ENCODE results near the gene GULP1. TPM values are rescaled to one million over a fixed set of nuclear protein-coding genes. Genes with fewer than 3 reads are reported as not detected.
"Not testable (repeated sequence)": the region's sequence is repeated elsewhere in the genome, so short reads cannot be mapped to it uniquely, and the experiment has no call there.

Gene GULP1
- total RNA-seq, 8 experiments from 2014 or later = 8.1 to 71.0 (median 25.7) TPM

DNA sequence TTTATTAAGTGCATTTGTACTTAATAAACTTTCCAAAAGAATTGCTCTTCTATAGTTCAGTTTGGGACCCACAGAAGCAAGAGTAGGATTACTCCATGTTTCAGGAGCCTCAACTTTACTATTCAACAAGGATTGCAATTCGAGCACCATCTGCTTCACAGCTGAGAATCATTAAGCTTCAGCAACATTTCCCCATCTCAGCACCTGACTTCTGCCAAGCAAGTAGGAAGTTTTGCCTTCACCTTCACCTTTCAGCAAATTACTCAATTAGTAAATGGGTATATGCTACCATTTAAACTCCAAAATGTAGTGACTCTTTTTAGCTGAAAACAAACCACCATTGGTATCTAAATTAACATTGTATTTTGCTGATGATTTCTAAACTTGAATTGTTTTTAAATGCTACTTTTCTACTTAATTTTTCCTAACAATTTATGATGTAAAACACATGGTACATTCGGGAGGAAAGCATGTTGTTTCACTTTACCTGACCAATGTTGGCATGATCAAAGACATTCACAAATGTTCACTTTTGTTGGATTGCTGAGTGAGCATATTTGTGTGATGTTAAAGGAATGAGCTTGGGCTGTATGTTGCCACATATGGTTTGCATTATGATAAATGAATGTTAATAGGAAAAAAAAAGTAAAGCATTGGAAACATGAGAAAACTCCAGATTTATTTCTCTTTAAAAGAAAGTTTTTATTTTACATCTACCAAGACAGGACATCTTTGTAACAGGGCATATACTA lies 159.2 kb downstream of the GULP1 start:
- WGBS, 10 experiments = 0 to 100% (median 80%) methylated on average over 1 to 2 of the region's 2 CpGs; no CpG with 5 or more reads in 1 of the 10 experiments
- no peaks in the 10 kb centered on the region for H3K4me1 ChIP-seq (replicated peaks in 1 of 2)
- H3K27ac ChIP-seq = no peak overlapping the region
- H3K4me3 ChIP-seq = no peak overlapping the region
- ATAC-seq (replicated peaks in 6 of 8) = peak in 3 of 8 experiments; percentile 33 to 70 (median 42)
- in situ Hi-C loops (cut with MboI; ENCODE audit: low pct_unique_long_range_greater_than_20kb in 2 of 9, low sequenced_read_pairs in 9 of 9, unreplicated experiment in 9 of 9) = no loop called here

DNA sequence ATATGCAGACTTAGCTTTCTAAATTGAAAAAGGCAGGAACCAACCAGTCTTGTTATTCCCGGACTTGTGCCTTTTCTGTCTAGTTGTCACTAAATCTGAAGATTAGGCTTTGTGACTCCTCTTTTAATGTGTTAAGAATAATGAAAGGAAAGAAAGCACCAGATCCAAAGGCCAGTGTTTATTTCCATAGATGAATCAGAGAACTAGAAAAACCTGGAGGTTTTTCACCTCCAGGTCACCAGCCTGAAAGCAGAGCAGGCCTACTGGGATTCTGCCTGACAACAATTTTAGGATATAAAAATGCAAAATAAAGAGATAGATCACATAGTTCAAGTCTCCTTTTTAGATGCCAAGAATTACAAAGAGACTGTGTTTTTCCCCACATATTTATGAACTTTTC lies 160.4 kb downstream of the GULP1 start:
- ATAC-seq (replicated peaks in 6 of 8) = peak in 3 of 8 experiments; percentile 21 to 29 (median 21)
- in situ Hi-C loops (cut with MboI; ENCODE audit: low pct_unique_long_range_greater_than_20kb in 2 of 9, low sequenced_read_pairs in 9 of 9, unreplicated experiment in 9 of 9) = no loop called here
- Histone ChIP-seq H3K27ac (no peak overlapping the region), H3K4me3 (no peak overlapping the region), H3K4me1 (replicated peaks in 1 of 2) (no peaks in the 10 kb centered on the region)
- WGBS, 10 experiments = 20 to 100% (median 83%) methylated on average over 1 of the region's 1 CpG; no CpG with 5 or more reads in 2 of the 10 experiments

DNA sequence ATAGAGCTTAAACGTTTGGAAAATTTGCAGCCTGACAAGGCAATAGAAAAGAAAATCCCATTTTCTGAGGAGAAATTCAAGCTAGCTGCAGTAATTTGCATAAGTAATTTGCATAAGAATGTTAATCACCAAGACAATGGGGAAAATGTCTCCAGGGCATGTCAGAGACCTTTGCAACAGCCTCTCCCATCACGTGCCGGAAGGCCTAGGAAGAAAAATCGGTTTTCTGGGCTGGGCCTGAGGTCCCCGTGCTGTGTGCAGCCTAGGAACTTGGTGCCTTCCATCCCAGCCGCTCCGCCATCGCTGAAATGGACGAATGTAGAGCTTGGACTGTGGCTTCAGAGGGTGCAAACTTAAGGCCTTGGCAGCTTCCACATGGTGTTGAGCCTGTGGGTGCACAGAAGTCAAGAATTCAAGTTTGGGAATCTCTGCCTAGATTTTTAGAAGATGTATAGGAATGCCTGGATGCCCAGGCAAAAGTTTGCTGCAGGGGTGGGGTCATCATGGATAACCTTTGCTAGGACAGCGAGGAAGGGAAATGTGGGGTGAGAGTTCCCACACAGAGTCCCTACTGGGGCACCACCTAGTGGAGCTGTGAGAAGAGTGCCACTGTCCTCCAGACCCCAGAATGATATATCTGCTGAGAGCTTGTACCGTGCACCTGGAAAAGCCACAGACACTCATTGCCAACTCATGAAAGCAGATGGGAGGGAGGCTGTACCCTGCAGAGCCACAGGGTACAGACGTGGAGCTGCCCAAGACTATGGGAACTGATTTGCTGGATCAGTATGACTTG lies 164.6 kb downstream of the GULP1 start:
- no peak overlapping the region for H3K4me3 ChIP-seq
- in situ Hi-C loops (cut with MboI; ENCODE audit: low pct_unique_long_range_greater_than_20kb in 2 of 9, low sequenced_read_pairs in 9 of 9, unreplicated experiment in 9 of 9) = no loop called here
- no peaks in the 10 kb centered on the region for H3K4me1 ChIP-seq (replicated peaks in 1 of 2)
- no peak for ATAC-seq (replicated peaks in 6 of 8)
- 29 to 89% (median 70%) methylated on average over 1 to 10 of the region's 12 CpGs; no CpG with 5 or more reads in 1 of the 10 experiments for WGBS, 10 experiments
- no peak overlapping the region for H3K27ac ChIP-seq

GRCh38 chr2:188459061-188459460 lies 167.4 kb downstream of the GULP1 start:
- ATAC-seq (replicated peaks in 6 of 8) = no peak
- no peak overlapping the region for H3K27ac ChIP-seq
- no peaks in the 10 kb centered on the region for H3K4me1 ChIP-seq (replicated peaks in 1 of 2)
- WGBS, 10 experiments = 67 to 100% (median 95%) methylated on average over 1 to 2 of the region's 2 CpGs; no CpG with 5 or more reads in 1 of the 10 experiments
- in situ Hi-C loops (cut with MboI; ENCODE audit: low pct_unique_long_range_greater_than_20kb in 2 of 9, low sequenced_read_pairs in 9 of 9, unreplicated experiment in 9 of 9) = no loop called here
- no peak overlapping the region for H3K4me3 ChIP-seq

DNA sequence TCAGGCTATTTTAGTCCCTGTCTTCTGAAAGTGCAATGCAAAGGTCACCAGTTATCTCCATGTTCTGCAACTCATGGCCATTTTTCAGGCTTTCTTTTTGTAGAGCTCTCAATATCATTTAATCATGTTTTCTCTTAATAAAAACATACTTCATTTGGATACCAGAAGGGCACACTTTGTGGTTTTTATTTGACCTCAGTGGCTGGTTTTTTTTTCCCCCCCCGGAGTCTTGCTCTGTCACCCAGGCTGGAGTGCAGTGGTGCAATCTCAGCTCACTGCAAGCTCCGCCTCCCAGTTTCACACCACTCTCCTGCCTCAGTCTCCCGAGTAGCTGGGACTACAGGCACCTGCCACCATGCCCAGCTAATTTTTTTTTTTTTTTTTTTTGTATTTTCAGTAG lies 174.4 kb downstream of the GULP1 start:
- WGBS, 10 experiments = 36 to 100% (median 91%) methylated on average over 2 to 3 of the region's 3 CpGs; no CpG with 5 or more reads in 2 of the 10 experiments
- H3K27ac ChIP-seq; H3K4me1 ChIP-seq (replicated peaks in 1 of 2); ATAC-seq (replicated peaks in 6 of 8); in situ Hi-C loops (cut with MboI; ENCODE audit: low pct_unique_long_range_greater_than_20kb in 2 of 9, low sequenced_read_pairs in 9 of 9, unreplicated experiment in 9 of 9); H3K4me3 ChIP-seq: not testable (repeated sequence)

DNA sequence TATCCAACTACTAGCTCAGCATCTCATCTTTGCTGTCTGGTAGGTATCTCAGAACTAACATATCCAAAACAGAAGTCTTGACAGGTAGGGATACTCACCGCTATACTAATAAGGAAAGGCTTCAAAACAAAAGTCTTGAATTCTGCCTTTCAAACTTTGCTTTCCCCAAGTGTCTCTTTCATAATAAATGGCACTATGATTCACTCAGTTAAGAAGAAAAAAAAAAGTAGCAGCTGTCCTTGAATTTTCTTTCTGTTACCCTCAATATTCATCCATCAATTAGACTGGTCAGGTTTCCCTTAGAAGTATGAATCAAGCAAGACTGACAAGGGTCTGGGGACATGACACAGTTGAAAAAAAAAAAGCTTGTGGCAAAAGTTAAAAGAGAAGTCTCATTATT lies 175.1 kb downstream of the GULP1 start:
- H3K4me3 ChIP-seq = no peak overlapping the region
- WGBS, 10 experiments = 33 to 100% (median 88%) methylated on average over 1 of the region's 1 CpG; no CpG with 5 or more reads in 1 of the 10 experiments
- H3K4me1 ChIP-seq (replicated peaks in 1 of 2) = no peaks in the 10 kb centered on the region
- in situ Hi-C loops (cut with MboI; ENCODE audit: low pct_unique_long_range_greater_than_20kb in 2 of 9, low sequenced_read_pairs in 9 of 9, unreplicated experiment in 9 of 9) = no loop called here
- no peak for ATAC-seq (replicated peaks in 6 of 8)
- no peak overlapping the region for H3K27ac ChIP-seq

- no peak for ATAC-seq (replicated peaks in 6 of 8)
- in situ Hi-C loops (cut with MboI; ENCODE audit: low pct_unique_long_range_greater_than_20kb in 2 of 9, low sequenced_read_pairs in 9 of 9, unreplicated experiment in 9 of 9) = no loop called here
- Histone ChIP-seq H3K4me3 (no peak overlapping the region), H3K27ac (no peak overlapping the region), H3K4me1 (replicated peaks in 1 of 2) (no peaks in the 10 kb centered on the region)
- 82 to 100% (median 93%) methylated on average over 3 to 4 of the region's 4 CpGs; no CpG with 5 or more reads in 3 of the 10 experiments for WGBS, 10 experiments
Measured at GRCh38 chr2:188471166-188471565, 179.5 kb downstream of the GULP1 start.

GRCh38 chr2:188473306-188473705 lies 181.6 kb downstream of the GULP1 start:
- Histone ChIP-seq H3K4me3 (no peak overlapping the region), H3K27ac (no peak overlapping the region), H3K4me1 (replicated peaks in 1 of 2) (no peaks in the 10 kb centered on the region)
- no peak for ATAC-seq (replicated peaks in 6 of 8)
- in situ Hi-C loops (cut with MboI; ENCODE audit: low pct_unique_long_range_greater_than_20kb in 2 of 9, low sequenced_read_pairs in 9 of 9, unreplicated experiment in 9 of 9) = no loop called here
- 53 to 100% (median 90%) methylated on average over 1 to 3 of the region's 3 CpGs; no CpG with 5 or more reads in 3 of the 10 experiments for WGBS, 10 experiments

DNA sequence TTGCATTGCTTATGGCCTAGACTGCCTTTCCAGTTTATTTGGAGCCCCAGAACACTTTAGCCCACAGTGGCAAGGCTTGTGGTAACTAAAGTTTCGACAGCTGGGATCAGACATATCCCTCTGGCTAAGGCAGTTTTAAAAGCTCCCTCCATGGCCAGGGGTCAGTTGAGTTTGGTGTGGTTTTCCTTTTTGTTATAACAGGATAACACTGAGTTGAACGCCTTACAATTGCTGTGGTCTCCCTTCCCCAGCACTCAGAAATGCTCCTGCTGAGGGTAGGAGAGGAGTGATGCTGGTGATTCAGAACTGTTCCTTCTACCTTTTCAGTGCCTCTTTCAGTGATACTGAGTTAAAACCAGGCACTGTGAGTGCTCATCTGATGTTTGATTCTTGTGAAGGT lies 182.6 kb downstream of the GULP1 start:
- WGBS, 10 experiments = 80 to 100% (median 90%) methylated on average over 1 to 2 of the region's 2 CpGs; no CpG with 5 or more reads in 6 of the 10 experiments
- Histone ChIP-seq H3K27ac (no peak overlapping the region), H3K4me3 (no peak overlapping the region), H3K4me1 (replicated peaks in 1 of 2) (peaks cover 0 to 2% of the 10 kb centered on the region in 2 donors)
- in situ Hi-C loops (cut with MboI; ENCODE audit: low pct_unique_long_range_greater_than_20kb in 2 of 9, low sequenced_read_pairs in 9 of 9, unreplicated experiment in 9 of 9) = no loop called here
- no peak for ATAC-seq (replicated peaks in 6 of 8)

DNA sequence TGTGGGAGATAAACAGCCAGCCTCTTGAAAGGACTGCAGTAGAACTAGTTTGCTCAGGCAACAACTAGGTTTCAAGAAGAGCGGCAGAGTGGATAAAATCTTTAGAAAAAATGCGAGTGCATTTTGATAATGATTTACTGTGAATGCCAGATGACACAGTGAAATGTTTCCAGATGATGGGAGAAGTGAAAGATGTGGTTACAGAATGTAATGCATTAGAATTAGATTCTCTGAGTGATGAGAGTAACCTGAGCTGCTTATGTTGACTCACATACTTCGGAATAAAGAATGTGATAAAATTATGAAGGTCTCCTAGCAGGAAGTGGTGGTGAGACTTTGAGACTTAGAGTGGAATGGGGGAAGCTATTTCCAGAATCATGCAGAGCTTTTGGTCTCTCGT lies 184.3 kb downstream of the GULP1 start:
- peaks cover 0 to 2% of the 10 kb centered on the region in 2 donors for H3K4me1 ChIP-seq (replicated peaks in 1 of 2)
- no peak overlapping the region for H3K4me3 ChIP-seq
- 12 to 100% (median 78%) methylated on average over 1 to 4 of the region's 4 CpGs for WGBS, 10 experiments
- H3K27ac ChIP-seq = no peak overlapping the region
- ATAC-seq (replicated peaks in 6 of 8) = peak in 6 of 8 experiments; percentile 18 to 97 (median 72)
- in situ Hi-C loops (cut with MboI; ENCODE audit: low pct_unique_long_range_greater_than_20kb in 2 of 9, low sequenced_read_pairs in 9 of 9, unreplicated experiment in 9 of 9) = loop anchor here in 2 of 9 experiments (25.0 kb wide), 2 partner anchors 89 to 189 kb away; partner anchors contain the start of gene GULP1 (in 1 of the 2)

- 46 to 100% (median 86%) methylated on average over 2 to 5 of the region's 5 CpGs for WGBS, 10 experiments
- H3K4me1 ChIP-seq (replicated peaks in 1 of 2) = peaks cover 0 to 2% of the 10 kb centered on the region in 2 donors
- no peak overlapping the region for H3K27ac ChIP-seq
- H3K4me3 ChIP-seq = no peak overlapping the region
- no peak for ATAC-seq (replicated peaks in 6 of 8)
- in situ Hi-C loops (cut with MboI; ENCODE audit: low pct_unique_long_range_greater_than_20kb in 2 of 9, low sequenced_read_pairs in 9 of 9, unreplicated experiment in 9 of 9) = loop anchor here in 2 of 9 experiments (25.0 kb wide), 2 partner anchors 90 to 190 kb away; partner anchors contain the start of gene GULP1 (in 1 of the 2)
Measured at GRCh38 chr2:188477564-188478103, 186.0 kb downstream of the GULP1 start.

DNA sequence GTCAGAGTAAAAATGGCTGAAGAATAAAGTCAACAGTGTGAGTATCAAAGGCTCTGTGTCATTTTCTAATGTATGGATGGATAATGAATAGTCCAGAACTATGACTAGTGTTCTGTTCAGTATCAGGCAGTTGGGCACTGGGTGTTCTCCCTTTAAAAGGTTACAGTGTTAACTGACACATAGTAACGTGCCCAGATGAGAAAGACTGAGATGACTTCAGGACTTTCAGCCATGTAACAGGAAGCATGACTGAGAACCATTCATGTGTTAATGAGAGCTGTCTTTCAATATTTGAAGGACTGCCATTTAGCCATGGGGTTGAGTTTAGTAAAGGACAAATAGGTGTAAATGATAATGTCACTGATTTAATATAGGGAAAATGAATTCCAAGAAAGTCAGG lies 187.1 kb downstream of the GULP1 start:
- ATAC-seq (replicated peaks in 6 of 8) = peak in 7 of 8 experiments; percentile 18 to 89 (median 66)
- in situ Hi-C loops (cut with MboI; ENCODE audit: low pct_unique_long_range_greater_than_20kb in 2 of 9, low sequenced_read_pairs in 9 of 9, unreplicated experiment in 9 of 9) = loop anchor here in 2 of 9 experiments (25.0 kb wide), 2 partner anchors 91 to 191 kb away; partner anchors contain the start of gene GULP1 (in 1 of the 2)
- Histone ChIP-seq H3K4me3 (no peak overlapping the region), H3K4me1 (replicated peaks in 1 of 2) (peaks cover 0 to 2% of the 10 kb centered on the region in 2 donors), H3K27ac (no peak overlapping the region)
- 15 to 60% (median 42%) methylated on average over 1 of the region's 1 CpG; no CpG with 5 or more reads in 4 of the 10 experiments for WGBS, 10 experiments

All from motor neuron (in vitro differentiated cells).